Testis (tissue), 3 donors: Measurements from ENCODE around the gene ANKRD12. TPM values are rescaled to one million over a fixed set of nuclear protein-coding genes. Genes with fewer than 3 reads are reported as not detected.

Source experiments
- DNase-seq: peaks from one replicate; pipeline ENCODE4 v3.0.0-alpha.2; 2019
- H3K27ac ChIP-seq, 2 donors: fragments of 200-600 bp; sonication (generic); one replicate each; pipeline ENCODE4 v1.5.1; 2019
- H3K27me3 ChIP-seq: fragments of 200-600 bp; sonication (generic); one replicate; pipeline ENCODE4 v1.5.1; 2019
- H3K36me3 ChIP-seq: fragments of 200-600 bp; sonication (generic); one replicate; pipeline ENCODE4 v1.5.1; 2017; ENCODE audit warnings: low read depth; ENCODE audit errors: missing control alignments
- H3K4me1 ChIP-seq: fragments of 200-600 bp; sonication (generic); one replicate; pipeline ENCODE4 v1.5.1; 2019
- H3K4me3 ChIP-seq, 2 donors: fragments of 200-600 bp; sonication (generic); one replicate each; pipeline ENCODE4 v1.5.1; 2017 to 2019
- H3K9me3 ChIP-seq: fragments of 200-600 bp; sonication (generic); one replicate; pipeline ENCODE4 v1.5.1; 2017
- CTCF ChIP-seq, 3 experiments: fragments of 450-650 bp in 2 of 3; fragments of 200-600 bp in 1 of 3; sonication (generic) in 1 of 3; IDR thresholded peaks; one replicate each; pipeline ENCODE4 v1.5.1; 2016 to 2019; ENCODE audit warnings: antibody characterized with exemption in 3 of 3, mild to moderate bottlenecking in 2 of 3, moderate library complexity in 1 of 3
- POLR2A ChIP-seq: fragments of 450-650 bp; IDR thresholded peaks from one replicate; pipeline ENCODE4 v1.6.1; 2017; ENCODE audit warnings: antibody characterized with exemption, mild to moderate bottlenecking, moderate library complexity
- WGBS, 2 donors: methylation state at CpG; one replicate each; pipeline ENCODE4 v1.1.5; 2018; 5-methylcytosine and 5-hydroxymethylcytosine counted together
- intact Hi-C: fragments of 100-400 bp; cut with DNase I; formaldehyde crosslinking; loops from one replicate; pipeline ENCODE4 v1.15.1; 2023; ENCODE audit warnings: low total_unique reads
- polyA plus RNA-seq: library from polyadenylated mRNA; stranded (reverse); fragments of 350-450 nt; fragmentation: Illumina TruSeq; extraction: RNeasy Lipid Tissue Mini Kit (QIAGEN cat#74804); gene quantifications from one replicate; pipeline ENCODE4 v1.2.3, GENCODE V29; 2014; ENCODE audit warnings: low read depth, low replicate concordance; ENCODE audit not compliant: insufficient read depth
- total RNA-seq, 2 donors: library from RNA; depleted of rRNA; stranded (reverse); fragments of >200 nt; gene quantifications; one replicate each; pipeline ENCODE4 v1.2.3, GENCODE V29; 2016

ANKRD12 gene
- total and polyA plus RNA-seq, 3 donors from 2014 or later, result 4.5 to 59.7 (median 58.5) TPM

GRCh38 chr18:9113468-9114149 is 23.0 kb upstream of the ANKRD12 start:
- WGBS, 2 donors, result 78 to 88% methylated on average over 7 of the region's 7 CpGs
- intact Hi-C loops, result no loop called here
- peaks cover 10% of the 10 kb centered on the region for H3K4me1 ChIP-seq
- H3K36me3 ChIP-seq, result no peaks in the 10 kb centered on the region
- TF ChIP-seq POLR2A (no peak), CTCF (IDR thresholded peaks at IDR 0.05) (no peak)
- H3K9me3 ChIP-seq, result no peaks in the 10 kb centered on the region
- no peaks in the 10 kb centered on the region for H3K27me3 ChIP-seq
- no peak for DNase-seq
- H3K4me3 ChIP-seq, result no peak overlapping the region
- peak overlapping the region in 1 of 2 donors; percentile 31 for H3K27ac ChIP-seq

GRCh38 chr18:9115984-9116383 is 20.6 kb upstream of the ANKRD12 start:
- H3K4me1 ChIP-seq, result peaks cover 5% of the 10 kb centered on the region

GRCh38 chr18:9117980-9118841 is 18.4 kb upstream of the ANKRD12 start:
- Histone ChIP-seq H3K4me1 (peaks cover 5% of the 10 kb centered on the region), H3K36me3 (no peaks in the 10 kb centered on the region), H3K4me3 (no peak overlapping the region), H3K9me3 (no peaks in the 10 kb centered on the region), H3K27ac (peak overlapping the region in 1 of 2 donors; percentile 77), H3K27me3 (no peaks in the 10 kb centered on the region)
- TF ChIP-seq CTCF (IDR thresholded peaks at IDR 0.05), result no peak
- TF ChIP-seq POLR2A, result no peak
- no peak for DNase-seq
- intact Hi-C loops, result no loop called here
- 53 to 54% methylated on average over 5 of the region's 5 CpGs for WGBS, 2 donors

More at GRCh38 chr18:9115984-9116383, 20.6 kb upstream of the ANKRD12 start:
- DNase-seq, result no peak
- Histone ChIP-seq H3K27ac (peak overlapping the region in 1 of 2 donors; percentile 0), H3K36me3 (no peaks in the 10 kb centered on the region), H3K4me3 (no peak overlapping the region), H3K9me3 (no peaks in the 10 kb centered on the region), H3K27me3 (no peaks in the 10 kb centered on the region)
- TF ChIP-seq CTCF (IDR thresholded peaks at IDR 0.05) (no peak), POLR2A (no peak)
- intact Hi-C loops, result no loop called here

- Histone ChIP-seq H3K36me3 (no peaks in the 10 kb centered on the region), H3K4me3 (no peak overlapping the region), H3K27ac (no peak overlapping the region), H3K27me3 (no peaks in the 10 kb centered on the region), H3K4me1 (peaks cover 5% of the 10 kb centered on the region), H3K9me3 (no peaks in the 10 kb centered on the region)
- no peak for DNase-seq
- TF ChIP-seq CTCF (IDR thresholded peaks at IDR 0.05), result no peak
- TF ChIP-seq POLR2A, result no peak
- WGBS, 2 donors, result 47 to 54% methylated on average over 1 of the region's 1 CpG
- intact Hi-C loops, result no loop called here
Measured at GRCh38 chr18:9120796-9121195, 15.8 kb upstream of the ANKRD12 start.
